Renal cortical epithelial cell (primary cell): ENCODE measurements around the gene CCNF. TPM values are rescaled to one million over a fixed set of nuclear protein-coding genes. Genes with fewer than 3 reads are reported as not detected.

ENCODE experiments used
- DNase-seq: peaks from one replicate; pipeline ENCODE4 v3.0.0-alpha.2; 2011; ENCODE audit warnings: low read depth
- total RNA-seq: library from RNA; depleted of rRNA; stranded (reverse); fragments of >200 nt; gene quantifications from 2 replicates; pipeline ENCODE4 v1.2.3, GENCODE V29; 2014

CCNF gene
- total RNA-seq, 1 donor from 2014 or later, result 3.7 TPM

GRCh38 chr16:2457267-2457666 lies 28.0 kb downstream of the CCNF start:
- no peak for DNase-seq

- DNase-seq, result no peak
Observed at GRCh38 chr16:2457946-2458345, 28.7 kb downstream of the CCNF start.

- DNase-seq, result no peak
Observed at GRCh38 chr16:2458887-2459646, 29.8 kb downstream of the CCNF start.

DNA sequence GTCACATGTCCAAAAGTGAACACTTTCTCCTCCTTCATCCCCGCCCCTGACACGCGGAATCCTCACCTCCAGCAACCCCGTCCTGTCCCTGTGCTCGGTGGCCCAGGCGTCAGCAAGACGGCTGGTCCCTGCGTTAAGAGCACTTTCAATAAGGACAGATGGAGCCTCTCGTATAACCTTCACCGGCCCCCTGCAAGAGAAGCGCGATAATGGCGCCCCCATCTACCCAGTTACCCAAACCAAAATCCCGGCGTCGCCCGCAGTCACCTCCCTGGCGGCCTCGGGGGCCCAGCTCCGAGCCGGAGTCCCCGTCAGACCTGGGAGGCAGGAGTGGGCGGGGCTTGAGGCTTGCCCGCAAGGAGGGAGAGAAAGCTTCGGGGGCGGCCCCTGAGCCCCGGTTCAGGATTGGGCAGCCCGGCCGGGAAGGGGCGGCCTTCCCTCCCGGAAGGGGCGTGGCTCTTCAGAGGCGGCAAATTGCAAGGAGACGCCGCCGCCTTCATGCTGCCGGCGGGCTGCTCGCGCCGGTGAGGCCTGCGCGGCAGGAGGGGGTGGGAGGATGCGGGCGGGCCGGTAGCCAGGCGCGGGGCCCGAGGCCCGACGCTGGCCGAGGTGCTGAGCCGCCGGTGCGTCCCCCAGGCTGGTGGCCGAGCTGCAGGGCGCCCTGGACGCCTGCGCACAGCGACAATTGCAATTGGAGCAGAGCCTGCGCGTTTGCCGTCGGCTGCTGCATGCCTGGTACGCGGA lies 30.6 kb downstream of the CCNF start, which contains the start of gene TEDC2:
TEDC2 (plus strand) TSS at position 463 of the 744 bp plus-strand sequence; CDS start at position 499, 36 bp downstream.
- peak; percentile 83 for DNase-seq

DNA sequence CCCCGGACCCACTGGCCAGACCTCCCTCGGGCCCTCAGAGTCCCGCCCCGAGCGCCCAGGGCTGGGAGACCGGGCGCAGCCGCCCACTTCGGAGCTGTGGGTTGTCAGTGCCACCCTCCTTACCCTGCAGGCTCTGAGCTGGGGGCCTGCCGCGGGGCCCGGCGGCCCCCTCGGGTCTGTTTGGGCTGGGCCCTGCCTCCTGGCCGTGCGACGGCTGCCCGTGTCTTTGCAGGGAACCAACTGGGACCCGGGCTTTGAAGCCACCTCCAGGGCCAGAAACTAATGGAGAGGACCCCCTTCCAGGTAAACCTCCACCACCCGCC lies 31.1 kb downstream of the CCNF start:
- no peak for DNase-seq

DNA sequence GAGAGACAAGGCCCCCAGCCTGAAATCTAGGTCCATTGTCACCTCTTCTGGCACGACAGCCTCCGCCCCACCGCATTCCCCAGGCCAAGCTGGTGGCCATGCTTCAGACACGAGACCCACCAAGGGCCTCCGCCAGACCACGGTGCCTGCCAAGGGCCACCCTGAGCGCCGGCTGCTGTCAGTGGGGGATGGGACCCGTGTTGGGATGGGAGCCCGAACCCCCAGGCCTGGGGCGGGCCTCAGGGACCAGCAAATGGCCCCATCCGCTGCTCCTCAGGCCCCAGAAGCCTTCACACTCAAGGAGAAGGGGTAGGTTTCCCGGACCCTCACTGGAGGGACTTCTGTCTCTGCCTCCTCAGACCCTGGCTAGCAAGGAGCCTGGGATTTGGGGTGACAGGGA lies 31.7 kb downstream of the CCNF start:
- DNase-seq, result no peak

GRCh38 chr16:2462031-2462866 lies 33.0 kb downstream of the CCNF start:
- no peak for DNase-seq

DNA sequence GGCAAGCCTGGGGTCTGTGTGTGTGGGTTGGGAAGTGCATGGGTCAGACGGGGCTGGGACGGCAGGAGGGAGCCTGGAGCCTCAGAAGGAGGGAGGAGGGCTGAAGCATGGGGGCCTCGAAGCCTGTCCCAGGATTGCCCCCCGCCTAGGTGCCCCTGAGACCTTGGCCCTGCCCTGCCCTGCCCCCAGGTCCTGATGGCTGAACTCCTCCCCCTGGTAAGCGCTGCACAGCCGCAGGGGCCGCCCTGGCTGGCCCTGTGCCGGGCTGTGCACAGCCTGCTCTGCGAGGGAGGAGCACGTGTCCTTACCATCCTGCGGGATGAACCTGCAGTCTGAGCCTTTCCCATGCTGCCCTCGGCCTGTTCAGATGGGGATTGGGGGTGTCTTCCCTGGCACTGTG lies 35.1 kb downstream of the CCNF start:
- DNase-seq, result no peak

DNA sequence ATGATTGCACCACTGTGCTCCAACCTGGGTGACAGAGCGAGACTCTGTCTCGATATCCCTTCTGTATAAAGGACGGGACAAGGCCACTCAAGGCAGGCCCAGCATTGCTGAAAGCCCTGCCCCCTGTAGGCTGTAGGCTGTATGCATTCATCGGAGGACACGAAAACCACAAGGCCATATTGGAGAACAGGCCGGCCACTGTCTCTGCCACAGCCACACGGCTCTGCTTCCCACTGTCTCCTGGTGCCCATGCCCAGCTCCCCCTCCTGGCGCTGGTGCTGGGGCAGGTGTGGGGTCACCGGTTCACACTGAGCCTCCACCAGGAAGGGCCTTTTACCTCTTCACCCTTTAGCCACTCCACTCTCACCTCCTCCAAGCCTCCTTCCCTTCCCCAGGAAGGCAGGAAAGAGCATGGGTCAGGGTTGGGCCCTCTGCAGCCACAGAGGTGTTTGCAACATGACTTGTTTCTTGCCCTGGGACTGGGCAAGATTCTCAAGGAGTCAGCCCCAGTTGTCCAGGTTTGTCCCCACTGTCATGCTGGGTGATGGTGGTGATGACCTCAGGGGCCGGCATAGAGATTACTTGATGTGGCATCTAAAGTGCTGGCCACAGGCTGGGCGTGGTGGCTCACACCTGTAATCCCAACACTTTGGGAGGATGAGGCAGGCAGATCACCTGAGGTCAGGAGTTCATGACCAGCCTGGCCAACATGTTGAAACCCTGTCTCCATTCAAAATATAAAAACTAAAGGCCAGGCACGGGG lies 36.6 kb downstream of the CCNF start:
- DNase-seq, result no peak

DNA sequence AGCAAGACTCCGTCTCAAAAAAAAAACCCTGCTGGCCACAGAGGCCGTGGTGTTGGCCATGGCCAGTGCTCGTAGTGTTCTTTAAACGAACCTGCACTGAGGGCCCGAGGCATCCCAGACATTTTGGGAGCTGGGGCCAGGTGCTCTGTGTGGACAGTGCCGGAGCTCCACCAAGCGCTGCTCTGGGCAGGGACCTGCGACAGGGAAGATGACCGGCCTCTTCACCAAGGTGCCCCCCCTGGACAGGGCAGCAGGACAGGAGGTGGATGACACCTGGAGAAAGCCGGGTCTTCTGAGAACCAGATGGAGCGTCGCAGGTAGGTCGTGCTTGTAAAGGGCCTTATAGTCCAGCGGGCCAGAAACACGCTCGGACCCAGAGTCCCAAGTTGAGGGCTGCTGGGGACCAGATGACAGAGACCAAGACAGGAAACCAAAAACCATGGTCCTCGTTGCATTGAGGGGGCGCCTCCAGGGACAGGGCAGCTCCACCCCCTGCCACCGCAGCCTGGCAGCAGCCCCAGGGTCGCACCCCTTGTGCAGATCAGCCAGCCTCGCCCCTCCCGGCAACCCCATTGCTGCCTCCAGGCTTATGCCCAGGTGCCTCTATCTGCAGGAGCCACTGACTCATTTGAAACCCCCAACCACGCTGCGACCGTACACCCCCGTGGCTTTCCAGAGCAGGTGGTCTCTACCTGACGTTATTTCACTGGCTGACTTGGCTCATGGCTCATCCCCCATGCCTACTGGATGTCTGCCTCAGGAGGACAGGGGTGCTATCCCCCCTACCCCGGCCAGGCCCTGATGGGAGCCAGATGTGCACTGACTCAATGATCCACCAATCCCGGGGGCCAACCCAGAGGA lies 37.6 kb downstream of the CCNF start:
- no peak for DNase-seq

DNA sequence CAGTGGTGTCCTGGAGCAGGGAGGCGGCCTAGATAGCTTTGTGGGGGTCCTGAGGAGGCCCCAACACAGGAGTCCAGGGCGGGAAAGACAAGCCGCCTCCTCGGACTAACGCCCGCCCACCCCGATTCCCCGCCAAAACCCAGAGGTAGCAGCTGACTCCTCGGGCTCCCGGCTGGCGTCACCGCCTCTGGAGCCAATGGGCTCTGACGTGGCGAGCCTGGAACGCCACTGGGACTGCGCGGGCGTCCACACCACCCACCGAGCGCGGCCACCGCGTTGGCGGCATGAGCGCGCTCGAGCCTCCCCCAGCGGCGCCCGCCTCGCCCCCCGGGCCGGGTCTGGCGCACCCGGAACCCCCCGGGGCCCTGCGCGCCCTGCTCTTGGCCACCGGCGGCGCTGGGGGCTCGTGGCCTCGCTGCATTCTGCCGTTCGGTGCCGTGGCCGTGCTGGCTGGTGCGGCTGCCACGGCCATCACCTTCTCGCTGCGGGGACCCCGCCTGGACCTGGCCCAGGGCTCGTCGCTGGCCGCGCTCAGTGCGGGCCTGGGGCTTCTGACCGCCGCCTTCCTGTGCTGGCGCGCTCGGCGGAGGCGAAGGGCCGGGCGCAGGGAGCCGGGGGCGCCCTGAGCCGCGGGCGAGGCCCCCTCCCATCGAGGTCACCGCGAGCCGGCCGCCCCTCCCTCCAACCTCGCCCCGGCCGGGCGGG lies 38.4 kb downstream of the CCNF start:
- no peak for DNase-seq

- no peak for DNase-seq
Observed at GRCh38 chr16:2468233-2468724, 39.0 kb downstream of the CCNF start.

GRCh38 chr16:2468725-2469398 lies 39.6 kb downstream of the CCNF start:
- DNase-seq, result no peak

GRCh38 chr16:2469399-2470233 lies 40.4 kb downstream of the CCNF start:
- DNase-seq, result no peak

DNA sequence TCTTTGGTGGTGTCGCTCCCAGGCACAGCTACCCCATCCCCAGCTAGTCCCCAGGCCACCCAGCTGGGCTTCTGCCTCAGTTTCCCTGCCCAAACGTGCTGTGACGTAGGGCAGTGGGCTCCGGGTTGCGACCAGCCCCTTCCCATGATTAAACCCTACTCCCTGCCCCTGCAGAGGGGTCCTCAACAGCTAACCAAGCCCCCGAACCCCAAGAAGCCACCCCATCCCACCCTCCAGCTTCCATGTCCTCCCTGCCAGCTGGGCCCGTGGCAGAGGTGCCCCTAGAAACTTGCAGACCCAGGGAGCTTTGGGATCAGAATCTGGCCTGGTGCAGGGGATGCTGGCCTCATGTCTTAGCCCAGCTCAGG lies 41.0 kb downstream of the CCNF start:
- no peak for DNase-seq

DNA sequence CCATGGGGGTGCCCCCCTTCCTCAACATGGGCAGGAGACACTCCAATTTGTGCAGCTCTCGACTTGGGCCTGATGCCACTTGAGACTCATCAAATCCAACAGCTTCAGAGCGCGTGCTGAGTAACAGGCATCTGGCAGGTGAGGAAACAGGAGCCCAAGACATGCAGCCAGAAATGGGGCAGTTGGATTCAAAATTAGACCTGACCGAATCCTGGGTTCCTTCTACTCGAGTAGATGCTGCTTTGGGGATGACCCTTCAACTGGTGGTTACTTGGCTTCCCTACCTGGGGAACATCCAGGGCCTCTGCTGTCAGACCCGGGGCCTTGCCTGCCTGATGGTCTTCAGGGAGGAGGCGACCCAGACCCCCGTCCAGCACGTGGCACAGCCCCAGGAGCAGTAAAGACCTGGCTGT lies 41.4 kb downstream of the CCNF start:
- no peak for DNase-seq

- DNase-seq, result no peak
Observed at GRCh38 chr16:2471016-2471652, 41.9 kb downstream of the CCNF start, which contains the start of gene NTN3. TSS of gene NTN3 (plus strand) at chr16:2471297. CDS start at chr16:2471702, 405 bp downstream.
